GM21619 (cell line): Measurements from ENCODE around the gene MAPK7.

Experiments
- ATAC-seq: cut with Tn5 transposase; IDR thresholded peaks from one replicate; pipeline ENCODE4 v1.9.1; 2021; ENCODE audit not compliant: unreplicated experiment

Gene MAPK7

DNA sequence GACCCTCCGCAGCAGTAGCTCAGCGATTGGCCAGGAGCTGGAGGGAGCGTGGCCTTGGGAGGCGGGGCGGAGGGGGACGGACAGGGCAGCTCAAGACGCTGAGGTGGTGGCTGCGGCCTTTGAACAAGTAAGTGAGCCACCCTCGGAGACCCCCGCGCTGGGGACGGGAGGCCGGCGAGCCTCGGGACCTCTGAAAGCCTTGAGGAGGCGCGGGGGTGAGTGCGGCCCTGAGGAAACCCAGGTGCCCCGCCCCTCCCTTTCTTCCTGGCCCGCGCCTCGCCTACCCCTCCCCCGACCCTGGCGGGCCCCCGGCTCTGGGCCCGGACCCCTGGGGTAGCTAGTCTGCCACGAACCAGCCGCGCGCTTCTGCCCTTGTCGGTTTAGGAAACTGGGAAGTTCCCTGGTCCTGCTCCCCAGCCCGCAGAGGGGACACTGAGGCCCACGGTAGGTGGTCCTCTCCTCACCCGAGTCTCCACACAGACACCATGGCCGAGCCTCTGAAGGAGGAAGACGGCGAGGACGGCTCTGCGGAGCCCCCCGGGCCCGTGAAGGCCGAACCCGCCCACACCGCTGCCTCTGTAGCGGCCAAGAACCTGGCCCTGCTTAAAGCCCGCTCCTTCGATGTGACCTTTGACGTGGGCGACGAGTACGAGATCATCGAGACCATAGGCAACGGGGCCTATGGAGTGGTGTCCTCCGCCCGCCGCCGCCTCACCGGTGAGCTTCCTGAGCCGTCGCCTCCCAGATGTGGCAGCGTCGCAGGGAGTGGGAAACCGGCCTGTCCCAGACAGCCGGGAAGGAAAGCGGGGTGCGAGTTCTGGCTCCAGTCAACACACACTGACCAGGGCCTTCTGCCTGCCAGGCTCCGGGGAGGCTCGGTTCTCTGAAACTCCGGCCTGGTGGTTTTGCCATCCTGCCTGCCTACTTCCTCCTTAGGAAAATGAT lies at the start of gene MAPK7:
TSS of gene MAPK7 (plus strand) at position 83 of the 945 bp plus-strand sequence. CDS start at position 486, 403 bp downstream.
- ATAC-seq: peak; percentile 12

GRCh38 chr17:19329136-19329535 lies 49.2 kb upstream of the MAPK7 start:
- ATAC-seq: no peak

GRCh38 chr17:19329839-19330238 lies 48.5 kb upstream of the MAPK7 start:
- no peak for ATAC-seq

- ATAC-seq: no peak
These were observed 48.0 kb upstream of the MAPK7 start for GRCh38 chr17:19330271-19330670.

DNA sequence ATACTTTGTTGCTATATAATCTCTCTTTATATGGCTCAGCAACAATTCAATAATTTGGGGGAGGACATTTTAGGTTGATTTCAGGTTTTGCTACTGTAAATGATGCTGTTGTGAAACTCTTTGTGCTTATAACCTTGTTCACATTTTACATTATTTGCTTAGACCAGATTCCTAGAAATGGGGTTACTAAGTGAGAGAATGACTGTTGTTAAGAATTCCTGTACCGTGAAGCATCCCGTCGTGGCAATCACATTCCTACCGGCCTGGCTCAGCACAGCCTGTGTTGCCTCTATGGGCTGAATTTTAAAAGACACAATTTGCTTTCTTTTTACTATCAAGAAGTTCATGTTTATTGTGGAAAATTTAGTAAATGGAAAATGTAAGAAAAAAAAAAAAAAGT lies 47.2 kb upstream of the MAPK7 start:
- no peak for ATAC-seq

DNA sequence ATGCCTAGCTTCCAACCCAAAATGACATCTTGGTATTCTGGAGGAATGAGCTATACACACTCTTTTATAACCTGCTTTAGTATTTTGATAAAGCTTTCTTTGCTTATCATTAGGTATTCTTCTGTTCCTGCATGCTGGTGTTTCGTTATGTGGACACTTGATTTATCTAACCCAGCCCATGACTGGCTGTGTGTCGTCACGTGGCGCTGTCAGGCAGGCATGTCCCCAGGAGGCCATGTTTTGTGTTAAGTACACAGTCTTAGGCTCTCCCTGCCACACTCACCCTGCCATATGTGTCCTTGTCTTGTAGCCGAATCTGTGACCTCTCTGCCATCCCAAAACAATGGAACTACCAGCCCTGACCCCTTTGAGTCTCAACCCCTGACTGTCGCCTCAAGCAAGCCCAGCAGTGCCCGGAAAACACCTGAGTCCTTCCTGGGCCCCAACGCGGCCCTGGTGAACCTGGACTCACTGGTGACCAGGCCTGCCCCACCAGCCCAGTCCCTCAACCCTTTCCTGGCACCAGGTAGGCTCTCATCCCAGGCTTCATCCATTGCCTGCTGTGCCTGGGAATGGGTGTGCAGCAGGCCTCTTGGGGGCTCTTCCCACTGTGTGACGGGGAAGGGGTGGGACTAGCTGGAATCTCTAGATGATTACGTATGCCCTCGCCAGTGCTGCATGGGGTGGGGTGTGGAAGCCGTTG lies 46.6 kb upstream of the MAPK7 start:
- ATAC-seq: no peak

DNA sequence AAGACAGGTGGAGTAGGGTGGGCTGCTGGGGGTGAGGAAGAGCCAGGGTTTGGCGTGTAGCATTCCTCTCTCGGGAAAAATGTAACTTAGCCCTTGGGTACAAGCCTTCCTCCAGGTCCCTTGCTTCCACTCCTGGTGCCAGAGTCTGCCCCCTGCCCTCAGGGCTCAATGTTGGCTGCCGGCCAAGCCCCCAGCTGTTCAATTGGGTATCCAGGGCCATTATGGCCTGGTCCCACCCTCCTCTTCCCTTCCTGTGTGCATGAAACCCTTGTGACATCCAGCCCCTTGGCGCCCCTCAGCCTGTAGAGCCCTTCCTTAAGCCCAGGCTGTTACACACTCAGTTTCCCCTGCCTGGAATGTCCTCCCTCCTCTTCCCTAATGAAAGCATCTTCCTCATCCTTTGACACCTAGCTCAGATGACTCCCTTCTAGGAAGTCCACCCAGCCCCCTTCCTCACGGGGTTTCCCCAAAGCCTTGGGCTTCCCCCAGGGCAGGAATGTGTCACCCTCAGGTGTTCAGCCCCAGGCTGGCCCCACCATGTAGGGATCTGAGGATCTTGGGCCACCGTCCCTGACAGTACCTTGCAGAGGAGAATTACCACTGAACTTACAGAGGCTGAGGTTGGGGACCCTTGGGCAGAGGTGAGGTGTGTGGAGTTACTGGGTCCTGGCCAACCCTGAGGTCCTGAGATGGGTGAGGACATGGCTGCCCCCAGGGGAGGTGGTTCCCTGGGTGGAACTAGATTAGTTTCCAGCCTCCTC lies 45.7 kb upstream of the MAPK7 start:
- no peak for ATAC-seq

DNA sequence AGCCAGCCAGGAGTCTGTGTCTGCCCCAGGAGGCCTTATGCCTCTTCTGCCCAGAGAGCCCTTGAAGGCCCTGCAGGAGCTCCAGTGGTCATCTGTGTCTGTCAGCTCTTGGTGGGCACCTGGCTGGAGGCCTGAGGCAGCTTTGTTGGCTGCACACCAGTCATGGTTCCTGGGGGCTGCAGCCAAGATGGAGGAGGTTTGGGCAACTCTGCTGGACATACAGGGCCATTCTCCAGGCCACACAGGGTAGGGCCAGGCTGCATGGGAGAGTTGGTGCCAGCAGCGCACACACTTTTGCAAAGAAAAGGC lies 45.2 kb upstream of the MAPK7 start:
- ATAC-seq: no peak

DNA sequence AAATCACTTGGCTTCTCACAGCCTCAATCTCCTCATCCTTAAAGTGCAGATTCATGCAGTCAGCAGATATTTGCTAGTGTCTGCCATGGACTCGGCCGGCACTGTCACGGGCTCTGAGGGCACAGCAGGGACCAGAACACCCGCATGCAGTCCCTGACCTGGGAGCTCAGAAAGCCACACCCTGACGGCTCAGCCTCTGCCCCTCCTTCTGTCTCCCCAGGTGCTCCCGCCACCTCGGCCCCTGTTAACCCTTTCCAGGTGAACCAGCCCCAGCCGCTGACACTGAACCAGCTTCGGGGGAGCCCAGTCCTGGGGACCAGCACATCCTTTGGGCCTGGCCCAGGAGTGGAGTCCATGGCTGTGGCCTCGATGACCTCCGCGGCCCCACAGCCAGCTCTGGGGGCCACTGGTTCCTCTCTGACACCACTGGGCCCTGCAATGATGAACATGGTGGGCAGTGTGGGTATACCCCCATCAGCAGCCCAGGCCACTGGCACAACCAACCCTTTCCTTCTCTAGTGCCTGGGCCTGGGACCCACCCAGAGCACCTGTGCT lies 44.5 kb upstream of the MAPK7 start:
- ATAC-seq: no peak

GRCh38 chr17:19334331-19334730 lies 44.0 kb upstream of the MAPK7 start:
- no peak for ATAC-seq

DNA sequence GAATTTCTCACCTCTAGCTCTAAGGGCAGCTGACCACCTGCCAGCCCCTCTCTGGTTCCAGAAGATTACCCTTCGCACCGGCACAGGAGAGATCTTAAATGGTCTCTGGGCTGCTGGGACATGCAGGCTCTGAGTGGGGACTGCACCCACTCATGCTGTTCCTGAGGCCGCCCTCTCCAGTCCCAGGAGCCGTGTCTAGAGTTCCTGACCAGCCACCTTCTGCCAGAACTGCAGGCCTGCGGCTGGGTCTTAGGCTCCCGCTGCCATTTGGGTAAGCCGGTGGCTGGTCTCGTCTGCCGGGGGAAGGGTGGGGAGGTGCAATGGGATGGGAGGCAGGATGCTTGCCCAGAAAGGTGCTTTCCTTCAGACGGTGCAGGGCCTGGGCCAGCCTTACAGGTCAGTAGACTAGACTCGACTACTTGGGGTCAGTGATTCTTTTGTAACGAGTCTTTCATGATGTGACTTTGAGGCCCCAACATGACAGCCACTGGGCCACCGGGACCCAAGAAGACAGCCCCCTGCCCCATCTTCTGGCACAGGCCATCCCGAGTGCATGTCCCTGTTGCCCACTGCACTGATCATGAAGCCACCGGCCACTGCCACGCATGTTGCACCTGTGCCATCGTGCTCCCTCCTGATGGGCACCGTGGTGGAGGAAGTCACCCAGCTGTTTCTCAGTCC lies 42.2 kb upstream of the MAPK7 start:
- no peak for ATAC-seq

- ATAC-seq: no peak
These were observed 41.2 kb upstream of the MAPK7 start for GRCh38 chr17:19336938-19337711.

- ATAC-seq: no peak
These were observed 40.6 kb upstream of the MAPK7 start for GRCh38 chr17:19337712-19338023.

GRCh38 chr17:19338031-19338990 lies 40.0 kb upstream of the MAPK7 start:
- ATAC-seq: no peak

DNA sequence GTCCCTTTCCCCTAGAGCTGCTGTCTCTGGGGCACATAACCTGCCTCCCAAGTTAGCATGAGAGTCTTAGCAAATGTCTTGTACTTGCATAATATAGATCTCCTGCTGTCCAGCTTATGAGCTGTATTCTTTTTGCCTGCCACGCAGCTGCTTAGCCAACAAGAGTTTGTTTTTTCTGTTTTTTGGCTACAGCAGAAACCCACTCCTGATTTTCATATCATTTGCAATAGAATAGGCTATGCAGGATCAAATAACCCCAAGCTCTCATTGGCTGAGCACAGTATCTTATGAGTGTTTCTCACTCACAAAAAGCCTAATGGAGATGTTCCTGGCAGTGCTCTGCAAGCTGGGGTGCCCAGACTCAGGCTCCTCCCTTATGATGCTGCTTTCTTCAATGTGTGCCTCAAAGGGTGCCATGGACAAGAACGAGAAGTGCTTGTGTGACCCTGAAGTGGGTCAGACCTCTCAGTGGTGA lies 38.9 kb upstream of the MAPK7 start:
- no peak for ATAC-seq

DNA sequence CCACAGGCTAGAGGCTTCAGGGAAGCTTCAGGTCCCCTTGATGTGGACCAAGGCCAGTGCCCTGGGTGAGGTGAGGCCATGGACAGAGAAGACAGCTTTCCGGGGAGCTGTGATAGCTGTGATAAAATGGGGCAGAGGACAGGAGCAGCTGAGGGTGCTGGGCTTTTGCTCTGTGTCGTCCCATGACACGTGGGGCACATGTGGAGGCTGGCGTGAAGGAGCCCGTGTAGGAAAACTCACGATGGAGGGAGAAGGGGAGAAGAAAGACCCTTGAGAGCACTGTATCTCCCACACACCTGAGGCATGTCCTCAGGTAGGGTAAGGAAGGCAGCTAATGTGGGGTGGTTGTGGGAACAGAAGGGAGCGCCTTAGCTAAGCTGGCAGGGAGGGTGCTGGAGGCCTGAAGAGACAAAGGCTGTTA lies 37.1 kb upstream of the MAPK7 start:
- ATAC-seq: no peak

DNA sequence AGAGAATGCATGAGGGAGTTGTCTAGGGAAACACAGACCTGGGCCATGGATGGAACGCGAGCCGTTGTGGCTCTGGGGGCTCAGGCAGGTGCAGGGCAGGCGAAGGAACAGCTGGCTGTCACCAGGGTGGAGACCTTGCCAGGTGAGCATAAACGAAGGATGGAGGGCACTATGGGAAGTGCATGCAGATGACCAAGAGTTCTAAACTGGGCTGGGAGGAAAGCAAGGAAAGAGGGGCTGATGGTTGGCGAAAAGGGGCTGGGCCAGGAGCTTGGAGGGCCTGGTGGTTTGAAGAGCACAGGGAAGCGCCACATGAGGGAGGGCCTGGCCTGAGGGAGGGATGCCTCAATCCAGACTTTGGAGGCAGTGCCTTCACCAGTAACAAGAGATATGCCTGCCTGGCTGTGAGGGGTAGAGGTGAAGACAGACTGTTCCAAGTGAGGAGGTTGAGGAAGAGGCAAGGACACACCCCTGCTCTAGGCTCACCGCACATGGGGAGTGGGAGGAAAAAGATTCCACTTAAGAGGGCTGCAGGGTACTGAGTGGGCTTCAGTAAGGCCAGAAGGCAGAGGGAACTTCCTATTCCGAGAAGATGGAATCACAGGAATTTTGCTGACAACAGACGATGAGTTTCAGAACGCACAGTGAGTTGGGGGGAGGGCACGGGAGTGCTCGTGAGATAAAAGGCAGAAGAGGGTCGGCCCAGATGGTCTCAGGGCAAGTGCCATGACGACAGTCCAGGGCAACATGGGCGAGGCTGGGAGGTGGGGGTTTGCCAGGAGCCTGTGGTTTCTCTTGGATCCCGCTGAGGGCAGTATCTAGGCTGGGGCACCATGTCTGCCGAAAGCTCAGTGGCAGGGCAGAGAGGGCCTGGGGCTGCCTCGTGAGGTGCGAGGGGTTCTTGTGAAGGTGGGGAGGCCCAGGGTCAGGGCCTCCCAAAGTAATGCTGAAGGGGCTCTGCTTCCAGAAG lies 36.4 kb upstream of the MAPK7 start:
- ATAC-seq: no peak
